Cerebellar nuclear complex (tissue), 1 donor: ENCODE measurements around the gene TRIM7.
"Not testable (repeated sequence)": the region's sequence is repeated elsewhere in the genome, so short reads cannot be mapped to it uniquely, and the experiment has no call there.

Source experiments
- DNase-seq, 2 experiments: peaks; one replicate each; lab custom pipeline; 2025; lab: John Stamatoyannopoulos, UW

Gene TRIM7

DNA sequence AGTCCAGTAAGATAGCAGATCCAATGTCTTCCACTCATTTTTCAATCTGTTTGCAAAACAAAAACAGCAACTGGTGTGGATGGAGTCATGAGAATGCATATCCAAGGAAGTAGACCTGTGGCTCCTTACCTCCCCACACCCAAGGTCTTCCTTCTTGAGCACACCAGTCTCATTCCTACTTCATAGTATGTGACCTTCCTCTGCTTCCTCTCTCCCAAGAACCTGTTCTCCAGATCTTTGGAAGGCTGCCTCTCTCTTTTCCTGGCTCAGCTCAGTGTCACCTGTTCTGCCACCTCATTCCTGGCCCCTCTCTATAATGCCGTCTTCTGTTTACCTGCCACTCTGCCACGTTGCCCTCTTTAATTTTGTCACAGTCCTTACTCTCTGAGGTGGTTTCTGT lies 7.9 kb upstream of the TRIM7 start:
- DNase-seq: no peak

GRCh38 chr5:181212080-181212479 lies 7.1 kb upstream of the TRIM7 start:
- no peak for DNase-seq

DNA sequence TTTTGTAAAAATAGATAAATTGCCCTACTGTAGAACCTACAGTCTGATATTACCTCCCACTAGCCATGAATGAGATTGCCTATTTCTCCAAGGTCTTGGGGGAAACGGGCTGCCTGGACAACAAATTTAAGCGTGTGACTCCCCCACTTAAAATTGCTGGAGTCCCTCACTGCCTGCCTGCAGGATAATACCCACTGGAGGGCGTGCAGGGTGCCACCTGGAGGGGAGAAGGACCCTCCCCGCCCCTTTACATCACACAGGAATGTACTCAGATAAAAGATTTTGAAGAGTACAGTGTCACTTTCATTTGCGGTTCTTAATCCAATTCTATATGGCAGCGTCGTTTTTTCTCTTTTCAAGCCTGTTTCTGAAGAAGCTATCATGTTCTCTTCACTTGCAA lies 6.2 kb upstream of the TRIM7 start:
- DNase-seq: no peak

GRCh38 chr5:181210698-181211097 lies 5.7 kb upstream of the TRIM7 start:
- DNase-seq: not testable (repeated sequence)

GRCh38 chr5:181210148-181210547 lies 5.2 kb upstream of the TRIM7 start:
- not testable (repeated sequence) for DNase-seq

DNA sequence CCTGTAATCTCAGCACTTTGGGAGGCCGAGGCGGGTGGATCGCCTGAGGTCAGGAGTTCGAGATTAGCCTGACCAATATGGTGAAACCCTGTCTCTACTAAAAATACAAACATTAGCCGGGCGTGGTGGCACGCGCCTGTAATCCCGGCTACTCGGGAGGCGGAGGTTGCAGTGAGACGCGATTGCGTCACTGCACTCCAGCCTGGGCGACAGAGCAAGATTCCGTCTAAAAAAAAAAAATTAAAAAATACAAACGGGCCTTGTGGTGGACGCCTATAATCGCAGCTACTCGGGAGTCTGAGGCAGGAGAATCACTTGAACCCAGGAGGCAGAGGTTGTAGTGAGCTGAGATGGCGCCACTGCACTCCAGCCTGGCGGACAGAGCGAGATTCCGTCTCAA lies 4.0 kb upstream of the TRIM7 start:
- not testable (repeated sequence) for DNase-seq

- DNase-seq: no peak
Measured at GRCh38 chr5:181207960-181208253, 2.9 kb upstream of the TRIM7 start.

DNA sequence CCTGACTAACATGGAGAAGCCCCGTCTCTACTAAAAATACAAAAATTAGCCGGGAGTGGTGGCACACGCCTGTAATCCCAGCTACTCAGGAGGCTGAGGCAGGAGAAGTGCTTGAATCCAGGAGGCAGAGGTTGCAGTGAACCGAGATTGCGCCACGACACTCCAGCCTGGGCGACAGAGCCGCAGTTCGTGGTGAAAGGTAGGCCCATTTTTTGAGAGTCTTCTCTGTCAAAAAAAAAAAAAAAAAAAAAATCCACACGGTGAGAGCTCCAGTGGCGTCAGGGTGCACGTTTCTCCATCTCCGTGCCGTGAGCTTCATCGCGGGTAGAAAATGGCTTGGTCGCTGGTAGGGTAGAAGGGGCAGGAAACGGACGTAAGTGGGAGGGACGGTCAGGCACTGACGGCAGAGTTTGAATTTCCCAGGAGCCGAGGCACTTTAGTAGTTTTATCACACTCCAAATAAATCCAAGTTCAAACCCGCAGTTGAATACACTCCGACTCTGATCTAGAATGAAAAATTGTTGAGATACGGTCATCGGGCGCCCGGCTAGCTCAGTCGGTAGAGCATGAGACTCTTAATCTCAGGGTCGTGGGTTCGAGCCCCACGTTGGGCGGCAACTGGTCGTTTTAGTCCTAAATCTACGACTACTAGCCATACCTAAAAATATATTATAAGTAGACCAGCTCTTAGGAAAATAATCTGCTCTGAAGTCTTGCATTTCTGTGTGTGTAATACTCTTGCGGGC lies 2.4 kb upstream of the TRIM7 start:
- no peak for DNase-seq

GRCh38 chr5:181205761-181206649 lies 1.0 kb upstream of the TRIM7 start:
- no peak for DNase-seq

- no peak for DNase-seq
Measured at GRCh38 chr5:181204113-181204825, 727 bp downstream of the TRIM7 start.

DNA sequence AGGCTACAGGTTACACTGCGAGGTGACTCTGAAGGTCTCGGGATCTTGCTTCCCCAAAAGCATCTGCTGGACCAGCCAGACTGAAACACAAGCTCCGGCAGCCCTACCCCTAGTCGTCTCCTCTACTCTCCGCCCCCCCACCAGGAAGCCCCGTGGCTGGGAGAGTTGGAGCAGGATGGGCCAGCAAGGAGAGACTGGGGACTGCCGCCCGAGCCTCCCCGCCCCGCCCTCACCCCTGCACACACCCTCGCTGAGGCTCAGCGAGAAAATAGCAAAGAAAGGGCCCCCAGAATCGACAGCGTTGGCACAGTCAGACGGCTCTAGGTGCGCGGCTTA lies 1.3 kb downstream of the TRIM7 start:
- no peak for DNase-seq

DNA sequence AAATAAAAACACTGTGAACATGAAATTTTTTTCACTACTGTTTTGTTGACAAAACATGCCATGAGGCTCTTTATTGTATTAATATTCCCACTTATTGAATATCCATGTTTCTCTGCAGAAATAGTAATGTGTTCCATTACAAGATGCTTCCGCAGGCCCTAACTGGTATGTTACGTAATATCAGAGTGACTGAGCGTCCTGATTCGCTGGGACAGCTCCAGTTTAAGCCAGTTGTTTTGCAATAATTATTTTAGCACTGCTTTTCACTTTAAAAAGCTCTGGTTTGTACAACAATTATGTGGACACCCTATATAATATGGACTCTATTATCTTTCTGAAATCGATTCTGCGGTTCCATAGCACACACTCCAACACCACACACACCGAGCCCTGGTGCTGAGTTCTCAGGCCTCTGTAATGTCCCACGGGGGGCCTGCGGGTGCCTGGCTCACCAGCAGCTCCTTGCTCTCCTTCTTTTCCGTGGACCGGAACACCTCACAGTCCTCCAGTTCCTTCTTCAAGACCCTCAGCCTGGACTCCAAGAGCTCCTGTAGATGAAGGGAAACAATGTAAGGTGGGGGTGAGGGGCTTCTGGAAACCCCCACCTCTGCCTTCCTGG lies 1.8 kb downstream of the TRIM7 start:
- DNase-seq: no peak

DNA sequence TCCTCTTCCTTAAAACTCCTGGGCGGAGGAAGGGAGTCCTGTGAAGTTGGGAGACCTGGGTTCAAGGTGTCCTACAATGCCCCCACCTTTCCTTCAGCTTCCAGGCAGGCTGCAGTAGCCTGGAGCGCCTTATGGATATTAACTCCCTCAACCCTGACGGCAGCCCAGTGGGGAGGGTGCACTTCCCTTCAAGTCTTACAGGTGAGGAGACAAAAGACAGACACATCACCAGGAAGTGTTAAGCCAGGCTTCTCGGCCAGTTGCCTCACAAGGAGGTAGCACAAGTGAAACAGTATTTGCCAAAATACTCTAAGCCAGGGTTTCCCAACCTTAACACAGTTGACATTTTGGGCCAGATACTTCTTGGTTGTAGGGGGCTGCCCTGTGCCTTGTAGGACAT lies 4.2 kb downstream of the TRIM7 start:
- DNase-seq: no peak

GRCh38 chr5:181199881-181200638 lies 4.9 kb downstream of the TRIM7 start:
- no peak for DNase-seq

GRCh38 chr5:181198905-181199519 lies 6.0 kb downstream of the TRIM7 start:
- DNase-seq: no peak

DNA sequence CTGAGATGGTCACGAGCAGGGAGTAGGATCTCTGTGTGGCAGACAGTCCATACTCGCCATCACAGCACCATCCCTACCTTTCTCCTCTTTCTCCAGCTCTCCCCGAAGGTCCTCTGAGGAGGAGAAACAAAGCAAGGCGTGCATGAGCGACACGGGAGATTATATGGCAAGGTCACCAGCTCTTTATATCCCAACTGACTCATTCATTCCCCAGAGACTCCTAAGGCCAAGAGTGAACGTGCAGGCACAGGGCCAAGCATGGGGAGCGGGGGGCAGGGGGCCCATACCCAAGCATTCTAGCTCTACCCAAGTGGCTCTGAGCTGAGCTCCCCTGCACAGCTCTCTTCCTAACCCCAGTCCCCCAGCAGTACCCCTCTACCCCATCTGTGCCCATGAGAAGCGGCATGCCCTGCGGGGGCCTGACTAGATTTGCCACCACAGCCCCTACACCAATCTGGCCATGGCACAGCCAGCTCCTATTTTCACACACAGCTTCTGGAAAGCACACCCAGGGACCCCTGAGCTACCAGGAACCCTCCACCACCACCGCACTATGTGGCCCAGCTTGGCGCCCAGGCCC lies 6.8 kb downstream of the TRIM7 start:
- DNase-seq: no peak

DNA sequence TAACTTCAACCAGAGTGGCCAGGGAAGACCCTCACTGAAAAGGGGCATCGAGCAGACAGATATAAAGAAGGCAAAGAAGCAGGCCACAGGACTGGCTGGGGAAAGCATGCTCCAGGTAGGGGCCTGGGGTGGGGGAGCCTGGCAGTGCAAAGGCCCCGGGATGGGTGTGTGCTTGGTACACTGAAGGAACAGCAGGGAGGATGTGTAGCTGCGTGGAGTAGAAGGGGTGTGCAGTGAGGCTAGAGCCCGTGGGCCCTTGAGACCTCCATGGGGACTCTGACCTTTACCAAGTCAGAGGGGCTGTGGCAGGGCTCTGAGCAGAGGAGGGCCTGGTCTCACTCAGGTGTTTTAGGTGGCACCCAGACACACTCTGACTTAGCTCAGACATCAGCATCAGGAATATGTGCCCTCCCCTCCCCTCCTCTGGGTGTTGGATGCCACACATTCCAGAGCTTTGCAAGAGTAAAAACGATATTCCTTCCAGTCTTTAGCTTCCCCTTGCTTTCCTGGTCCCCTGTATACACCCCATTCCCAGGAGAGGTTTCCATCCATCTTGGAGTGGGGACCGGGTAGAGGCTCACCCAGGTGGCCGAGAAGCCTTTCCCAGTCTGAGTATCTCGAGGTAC lies 7.6 kb downstream of the TRIM7 start:
- no peak for DNase-seq

DNA sequence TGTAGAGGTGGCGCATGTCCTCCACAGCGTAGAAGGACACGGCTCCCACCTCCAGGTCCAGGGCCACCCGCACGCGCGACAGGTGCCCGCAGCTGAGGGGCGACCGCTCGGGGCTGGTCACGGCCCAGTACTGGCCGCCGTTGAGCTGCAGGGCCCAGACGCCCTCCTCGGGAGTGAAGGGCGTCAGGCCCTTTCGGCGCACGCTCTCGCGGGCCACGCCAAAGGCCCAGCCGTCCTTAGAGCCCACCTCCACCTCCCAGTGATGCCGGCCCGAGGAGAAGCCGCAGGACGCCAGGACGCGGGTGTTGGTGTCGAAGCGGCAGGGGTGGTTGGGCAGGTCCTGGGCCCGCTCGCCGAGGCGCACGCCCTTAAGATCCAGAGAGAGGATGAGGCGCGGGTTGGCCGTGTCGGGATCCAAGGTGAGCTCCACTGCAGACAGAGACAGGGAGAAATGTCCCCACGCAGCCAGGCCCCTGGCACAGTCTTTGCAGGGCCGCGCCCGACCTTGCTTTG lies 9.7 kb downstream of the TRIM7 start:
- no peak for DNase-seq

- no peak for DNase-seq
Measured at GRCh38 chr5:181194489-181195248, 10.3 kb downstream of the TRIM7 start.
